Fibroblast of villous mesenchyme (primary cell): Measurements from ENCODE around the gene SPDYE4. TPM values are rescaled to one million over a fixed set of nuclear protein-coding genes. Genes with fewer than 3 reads are reported as not detected.

Source experiments
- DNase-seq: peaks from one replicate; pipeline ENCODE4 v3.0.0-alpha.2; 2010; ENCODE audit warnings: low read depth
- H3K4me3 ChIP-seq: 2 replicates; pipeline ENCODE4 v1.5.1; 2011; ENCODE audit warnings: low read depth, mild to moderate bottlenecking, low read length
- CTCF ChIP-seq: IDR thresholded peaks from 2 replicates; pipeline ENCODE4 v1.5.1; 2012; ENCODE audit warnings: low read depth, mild to moderate bottlenecking, low read length; ENCODE audit not compliant: insufficient read depth
- total RNA-seq: library from RNA; depleted of rRNA; stranded (reverse); fragments of >200 nt; gene quantifications from 2 replicates; pipeline ENCODE4 v1.2.3, GENCODE V29; 2012

Gene SPDYE4
- total RNA-seq, 1 donor = not detected

GRCh38 chr17:8793649-8794048 is 35.3 kb upstream of the SPDYE4 start:
- no peak overlapping the region for H3K4me3 ChIP-seq
- no peak for DNase-seq
- TF ChIP-seq CTCF = no peak

- no peak for DNase-seq
- no peak overlapping the region for H3K4me3 ChIP-seq
- TF ChIP-seq CTCF = no peak
Measured at GRCh38 chr17:8792646-8793045, 34.3 kb upstream of the SPDYE4 start.

- no peak for TF ChIP-seq CTCF
- DNase-seq = peak; percentile 59
- no peak overlapping the region for H3K4me3 ChIP-seq
Measured at GRCh38 chr17:8791910-8792270, 33.5 kb upstream of the SPDYE4 start.

GRCh38 chr17:8791248-8791909 is 33.0 kb upstream of the SPDYE4 start:
- no peak for DNase-seq
- TF ChIP-seq CTCF = no peak
- H3K4me3 ChIP-seq = no peak overlapping the region

GRCh38 chr17:8789743-8790142 is 31.4 kb upstream of the SPDYE4 start:
- no peak for TF ChIP-seq CTCF
- no peak for DNase-seq
- no peak overlapping the region for H3K4me3 ChIP-seq

- H3K4me3 ChIP-seq = no peak overlapping the region
- no peak for TF ChIP-seq CTCF
- peak; percentile 14 for DNase-seq
Measured at GRCh38 chr17:8788998-8789397, 30.7 kb upstream of the SPDYE4 start.
